H9 (cell line): ENCODE data around the gene DTNB. TPM values are rescaled to one million over a fixed set of nuclear protein-coding genes. Genes with fewer than 3 reads are reported as not detected.

Source experiments
- DNase-seq: peaks from one replicate; pipeline ENCODE4 v3.0.0-alpha.2; 2017
- H2AFZ ChIP-seq: one replicate; pipeline ENCODE4 v1.6.1; 2013; ENCODE audit warnings: mild to moderate bottlenecking, low read length, control low read depth, moderate library complexity
- H2AK5ac ChIP-seq: 2 replicates; pipeline ENCODE4 v1.6.1; 2013; ENCODE audit warnings: low read length, control low read depth, mixed read lengths; ENCODE audit not compliant: insufficient read length
- H2BK120ac ChIP-seq: one replicate; pipeline ENCODE4 v1.6.1; 2013; ENCODE audit warnings: low read depth, mild to moderate bottlenecking, low read length, control low read depth, inconsistent platforms; ENCODE audit not compliant: poor library complexity, severe bottlenecking
- H2BK12ac ChIP-seq: 2 replicates; pipeline ENCODE4 v1.6.1; 2013; ENCODE audit warnings: low read length, control low read depth, mixed read lengths, low read depth; ENCODE audit not compliant: insufficient read length
- H2BK15ac ChIP-seq: 2 replicates; pipeline ENCODE4 v1.6.1; 2013; ENCODE audit warnings: low read depth, low read length, control low read depth
- H2BK20ac ChIP-seq: one replicate; pipeline ENCODE4 v1.6.1; 2013; ENCODE audit warnings: low read depth, mild to moderate bottlenecking, low read length, control low read depth, inconsistent platforms; ENCODE audit not compliant: poor library complexity, severe bottlenecking
- H2BK5ac ChIP-seq: 2 replicates; pipeline ENCODE4 v1.6.1; 2013; ENCODE audit warnings: low read length, control low read depth, mixed read lengths; ENCODE audit not compliant: insufficient read length
- H3K14ac ChIP-seq: 2 replicates; pipeline ENCODE4 v1.6.1; 2013; ENCODE audit warnings: low read length, control low read depth; ENCODE audit not compliant: insufficient read depth
- H3K18ac ChIP-seq: 2 replicates; pipeline ENCODE4 v1.6.1; 2013; ENCODE audit warnings: low read depth, mild to moderate bottlenecking, mixed read lengths, low read length, control low read depth; ENCODE audit not compliant: insufficient read length
- H3K23ac ChIP-seq: 2 replicates; pipeline ENCODE4 v1.6.1; 2013; ENCODE audit warnings: low read length, control low read depth, mixed read lengths, low read depth; ENCODE audit not compliant: insufficient read length
- H3K23me2 ChIP-seq: 2 replicates; pipeline ENCODE4 v1.6.1; 2013; ENCODE audit warnings: low read depth, mild to moderate bottlenecking, mixed read lengths, low read length, control low read depth; ENCODE audit not compliant: insufficient read length, poor library complexity, severe bottlenecking
- H3K27ac ChIP-seq: 2 replicates; pipeline ENCODE4 v1.5.1; 2013; ENCODE audit warnings: low read length, control low read depth, mixed read lengths, low read depth; ENCODE audit not compliant: insufficient read length
- H3K27me3 ChIP-seq: 2 replicates; pipeline ENCODE4 v1.6.1; 2013; ENCODE audit warnings: low read length, control low read depth, inconsistent platforms; ENCODE audit not compliant: insufficient read depth
- H3K4ac ChIP-seq: 2 replicates; pipeline ENCODE4 v1.6.1; 2013; ENCODE audit warnings: low read depth, mild to moderate bottlenecking, control low read depth, inconsistent platforms, low read length, moderate library complexity
- H3K4me1 ChIP-seq: 2 replicates; pipeline ENCODE4 v1.6.1; 2013; ENCODE audit warnings: low read length, control low read depth, inconsistent platforms; ENCODE audit not compliant: insufficient read depth
- H3K4me2 ChIP-seq: 2 replicates; pipeline ENCODE4 v1.6.1; 2013; ENCODE audit warnings: low read length, control low read depth, mixed read lengths; ENCODE audit not compliant: insufficient read length, insufficient read depth
- H3K56ac ChIP-seq: 2 replicates; pipeline ENCODE4 v1.6.1; 2013; ENCODE audit warnings: low read depth, mild to moderate bottlenecking, mixed read lengths, low read length, control low read depth; ENCODE audit not compliant: insufficient read length
- H3K79me1 ChIP-seq: 2 replicates; pipeline ENCODE4 v1.6.1; 2013; ENCODE audit warnings: low read depth, mild to moderate bottlenecking, moderate library complexity, low read length, control low read depth, inconsistent platforms; ENCODE audit not compliant: insufficient read depth, poor library complexity, severe bottlenecking
- H3K79me2 ChIP-seq: 2 replicates; pipeline ENCODE4 v1.6.1; 2013; ENCODE audit warnings: low read length, control low read depth, inconsistent platforms; ENCODE audit not compliant: insufficient read depth
- H3K9ac ChIP-seq: 2 replicates; pipeline ENCODE4 v1.6.1; 2013; ENCODE audit warnings: low read length, control low read depth, mixed read lengths; ENCODE audit not compliant: insufficient read length; ENCODE audit errors: extremely low read depth
- H3K9me3 ChIP-seq: one replicate; pipeline ENCODE4 v1.6.1; 2013; ENCODE audit warnings: low read depth, low read length, inconsistent platforms; ENCODE audit not compliant: control insufficient read depth
- H3T11ph ChIP-seq: one replicate; pipeline ENCODE4 v1.6.1; 2013; ENCODE audit warnings: mild to moderate bottlenecking, low read length, control low read depth, inconsistent platforms
- H4K20me1 ChIP-seq: one replicate; pipeline ENCODE4 v1.6.1; 2013; ENCODE audit not compliant: control insufficient read depth, insufficient read length, insufficient read depth
- H4K5ac ChIP-seq: 2 replicates; pipeline ENCODE4 v1.6.1; 2013; ENCODE audit warnings: low read depth, mild to moderate bottlenecking, mixed read lengths, low read length, control low read depth; ENCODE audit not compliant: insufficient read length
- H4K8ac ChIP-seq: replicated peaks from 2 replicates; pipeline ENCODE4 v1.6.1; 2013; ENCODE audit warnings: low read length, control low read depth, mixed read lengths, low read depth; ENCODE audit not compliant: insufficient read length
- H4K91ac ChIP-seq: 2 replicates; pipeline ENCODE4 v1.6.1; 2013; ENCODE audit warnings: low read depth, mild to moderate bottlenecking, moderate library complexity, mixed read lengths, low read length, control low read depth; ENCODE audit not compliant: insufficient read length
- H3K27ac Mint-ChIP-seq, 3 experiments: 2 replicates in 2 of 3; 3 replicates in 1 of 3; pipeline ENCODE4 v1.8.0; 2020 to 2021; ENCODE audit warnings: mixed read lengths in 3 of 3, mild to moderate bottlenecking in 1 of 3, moderate library complexity in 1 of 3
- H3K27me3 Mint-ChIP-seq: 2 replicates; pipeline ENCODE4 v1.8.0; 2021; ENCODE audit warnings: low read depth, mild to moderate bottlenecking, moderate library complexity, mixed read lengths
- H3K36me3 Mint-ChIP-seq, 3 experiments: 2 replicates in 2 of 3; 3 replicates in 1 of 3; pipeline ENCODE4 v1.8.0; 2020 to 2021; ENCODE audit warnings: low read depth in 3 of 3, mixed read lengths in 3 of 3; ENCODE audit not compliant: insufficient read depth in 1 of 3
- H3K4me1 Mint-ChIP-seq, 2 experiments: 2 replicates each; pipeline ENCODE4 v1.8.0; 2020; ENCODE audit warnings: mixed read lengths in 2 of 2
- H3K4me3 Mint-ChIP-seq, 2 experiments: 2 replicates in 1 of 2; 3 replicates in 1 of 2; pipeline ENCODE4 v1.8.0; 2020 to 2021; ENCODE audit warnings: mild to moderate bottlenecking in 2 of 2, mixed read lengths in 2 of 2, moderate library complexity in 1 of 2
- H3K9me3 Mint-ChIP-seq, 2 experiments: 2 replicates in 1 of 2; 3 replicates in 1 of 2; pipeline ENCODE4 v1.8.0; 2020; ENCODE audit warnings: mild to moderate bottlenecking in 2 of 2, mixed read lengths in 2 of 2, moderate library complexity in 1 of 2
- CTCF ChIP-seq: fragments of 200-600 bp; sonication (generic); conservative IDR thresholded peaks from 3 replicates; pipeline ENCODE4 v1.8.0; 2021; ENCODE audit warnings: antibody characterized with exemption, mild to moderate bottlenecking
- WGBS: extraction: QIAGEN DNeasy Blood & Tissue Kit; methylation state at CpG from one replicate; pipeline ENCODE4 v1.1.7; 2013; ENCODE audit warnings: missing lambda C conversion rate, low lambda C conversion rate, mixed read lengths; ENCODE audit not compliant: insufficient read length; ENCODE audit errors: extremely low coverage; 5-methylcytosine and 5-hydroxymethylcytosine counted together
- total RNA-seq: library from RNA; stranded (reverse); gene quantifications from 2 replicates; pipeline ENCODE4 v1.2.1, GENCODE V29; 2021

The DTNB gene
- total RNA-seq, 1 experiment from 2014 or later = 26.7 TPM

GRCh38 chr2:25355270-25355669 is 318.1 kb downstream of the DTNB start:
- H3K9me3 Mint-ChIP-seq = peaks cover 1 to 6% of the 10 kb centered on the region in 2 experiments; a peak in 4 of 5 replicates
- no peak for TF ChIP-seq CTCF
- no peak overlapping the region for H3K4me2 ChIP-seq

More at GRCh38 chr2:25355270-25355669, 318.1 kb downstream of the DTNB start:
- H3K23ac ChIP-seq = no peak overlapping the region
- no peak overlapping the region for H4K8ac ChIP-seq
- no peak overlapping the region for H4K5ac ChIP-seq
- no peak overlapping the region for H3K9ac ChIP-seq
- H2BK20ac ChIP-seq = no peak overlapping the region
- no peaks in the 10 kb centered on the region; the same call in 1 of the 2 replicates for H3K4me1 ChIP-seq
- no peaks in the 10 kb centered on the region for H3K79me2 ChIP-seq
- no peak for DNase-seq
- no peak overlapping the region for H3K56ac ChIP-seq
- no CpG with 5 or more reads among the region's 8 CpGs for WGBS
- H4K20me1 ChIP-seq = no peaks in the 10 kb centered on the region
- H3T11ph ChIP-seq = no peak overlapping the region
- H2BK120ac ChIP-seq = no peak overlapping the region
- H3K14ac ChIP-seq = no peak overlapping the region
- no peaks in the 10 kb centered on the region for H3K27me3 ChIP-seq
- H3K4ac ChIP-seq = no peak overlapping the region
- no peak overlapping the region for H2AFZ ChIP-seq
- Mint-ChIP-seq H3K27me3 (peaks cover 67% of the 10 kb centered on the region), H3K36me3 (peaks cover 3 to 10% (median 5%) of the 10 kb centered on the region in 3 experiments; a peak in 4 of 7 replicates), H3K4me1 (peaks cover 19 to 20% of the 10 kb centered on the region in 2 experiments), H3K4me3 (no peak overlapping the region), H3K27ac (0 out of 7 replicates have a peak overlapping the region, but pooled peaks of 1 of the 3 experiments have one; percentile 44)
- no peaks in the 10 kb centered on the region for H3K9me3 ChIP-seq
- no peak overlapping the region for H3K27ac ChIP-seq
- no peak overlapping the region for H4K91ac ChIP-seq
- no peak overlapping the region for H2BK12ac ChIP-seq
- no peak overlapping the region for H2BK15ac ChIP-seq
- no peaks in the 10 kb centered on the region for H3K23me2 ChIP-seq
- H2AK5ac ChIP-seq = no peak overlapping the region
- H2BK5ac ChIP-seq = no peak overlapping the region
- H3K79me1 ChIP-seq = no peaks in the 10 kb centered on the region
- no peak overlapping the region for H3K18ac ChIP-seq
